ENCODE measurements around the gene SERPINB10.

DNA sequence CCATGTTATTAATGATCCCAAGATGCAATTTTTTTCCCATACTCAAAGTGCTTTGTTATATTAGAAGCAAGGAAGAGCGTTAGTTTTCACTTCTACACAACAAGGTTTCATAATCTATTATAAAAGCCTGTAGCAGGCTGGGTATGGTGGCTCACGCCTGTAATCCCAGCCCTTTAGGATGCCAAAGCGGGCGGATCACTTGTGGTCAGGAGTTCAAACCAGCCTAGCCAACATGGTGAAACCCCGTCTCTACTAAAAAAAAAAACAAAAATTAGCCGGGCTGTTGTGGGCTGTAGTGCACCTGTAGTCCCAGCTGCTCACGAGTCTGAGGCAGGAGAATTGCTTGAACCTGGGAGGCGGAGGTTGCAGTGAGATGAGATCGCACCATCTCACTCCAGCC is 39.2 kb upstream of the SERPINB10 start:
- TF ChIP-seq, protein P1, sequence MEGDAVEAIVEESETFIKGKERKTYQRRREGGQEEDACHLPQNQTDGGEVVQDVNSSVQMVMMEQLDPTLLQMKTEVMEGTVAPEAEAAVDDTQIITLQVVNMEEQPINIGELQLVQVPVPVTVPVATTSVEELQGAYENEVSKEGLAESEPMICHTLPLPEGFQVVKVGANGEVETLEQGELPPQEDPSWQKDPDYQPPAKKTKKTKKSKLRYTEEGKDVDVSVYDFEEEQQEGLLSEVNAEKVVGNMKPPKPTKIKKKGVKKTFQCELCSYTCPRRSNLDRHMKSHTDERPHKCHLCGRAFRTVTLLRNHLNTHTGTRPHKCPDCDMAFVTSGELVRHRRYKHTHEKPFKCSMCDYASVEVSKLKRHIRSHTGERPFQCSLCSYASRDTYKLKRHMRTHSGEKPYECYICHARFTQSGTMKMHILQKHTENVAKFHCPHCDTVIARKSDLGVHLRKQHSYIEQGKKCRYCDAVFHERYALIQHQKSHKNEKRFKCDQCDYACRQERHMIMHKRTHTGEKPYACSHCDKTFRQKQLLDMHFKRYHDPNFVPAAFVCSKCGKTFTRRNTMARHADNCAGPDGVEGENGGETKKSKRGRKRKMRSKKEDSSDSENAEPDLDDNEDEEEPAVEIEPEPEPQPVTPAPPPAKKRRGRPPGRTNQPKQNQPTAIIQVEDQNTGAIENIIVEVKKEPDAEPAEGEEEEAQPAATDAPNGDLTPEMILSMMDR (IDR thresholded peaks at IDR 0.05; ENCODE audit: control extremely low read depth in 1 of 3, insufficient read depth in 1 of 3, low read depth in 1 of 3, low read length in 3 of 3) = no peak
- TF ChIP-seq EGR1 (IDR thresholded peaks at IDR 0.05; ENCODE audit: borderline replicate concordance, low read depth, low read length) = no peak
- no peak for TF ChIP-seq HDAC6 (IDR thresholded peaks at IDR 0.05; ENCODE audit: low read depth, low read length)
- TF ChIP-seq EP300 (IDR thresholded peaks at IDR 0.05; ENCODE audit: borderline replicate concordance in 1 of 2, low read depth in 2 of 2, low read length in 2 of 2) = no peak

All from H1 (cell line).